ENCODE data around the gene ARL4D. TPM values are rescaled to one million over a fixed set of nuclear protein-coding genes. Genes with fewer than 3 reads are reported as not detected.

The ARL4D gene
- total and polyA plus RNA-seq, 7 experiments from 2014 or later = 1.3 to 4.8 (median 2.1) TPM

DNA sequence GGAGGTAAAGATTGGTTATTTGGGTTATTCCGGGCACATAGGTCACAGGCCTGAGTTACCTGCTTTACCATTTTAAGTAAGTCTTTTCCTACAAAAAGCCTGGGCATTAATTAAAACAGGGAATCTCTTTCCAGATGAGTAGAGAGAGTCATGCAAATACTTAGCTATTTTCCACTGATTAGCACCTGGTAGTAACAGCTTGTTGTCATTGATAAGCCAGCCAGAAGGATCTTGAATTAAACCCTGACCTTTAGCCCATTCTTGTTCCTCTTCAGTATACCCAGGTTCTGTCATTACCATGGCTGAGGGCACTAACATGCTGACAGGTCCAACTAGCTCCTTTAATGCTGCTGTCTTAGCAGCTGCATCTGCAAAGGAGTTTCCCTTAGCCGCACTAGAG lies 44.4 kb upstream of the ARL4D start:
- peaks cover 4 to 29% (median 21%) of the 10 kb centered on the region in 7 donors for H3K4me1 Mint-ChIP-seq
- Histone ChIP-seq H3K9me3 (ENCODE audit: control insufficient read depth in 2 of 3, low read length in 3 of 3) (peaks cover 3 to 10% (median 5%) of the 10 kb centered on the region in 3 experiments), H3K4me1 (ENCODE audit: control insufficient read depth in 2 of 2, insufficient read depth in 2 of 2, low read length in 2 of 2) (peaks cover 3 to 6% of the 10 kb centered on the region in 2 donors), H3K4me3 (ENCODE audit: low read length) (no peak overlapping the region), H3K36me3 (ENCODE audit: control insufficient read depth in 2 of 3, insufficient read depth in 3 of 3, low read length in 3 of 3) (no peaks in the 10 kb centered on the region), H3K27ac (ENCODE audit: low read depth, low read length) (no peak overlapping the region), H3K27me3 (ENCODE audit: control insufficient read depth in 2 of 2, insufficient read depth in 2 of 2, low read length in 2 of 2) (no peaks in the 10 kb centered on the region)
- ChIA-PET POLR2A (interaction anchor here (0.7 to 1.9 kb wide), 3 partner anchors 12 to 34 kb away, joined by 3 to 6 read pairs (median 3); no protein-coding TSS in a partner anchor), CTCF (no interaction called here)
- intact Hi-C loops (cut with micrococcal nuclease) = no loop called here
- H3K27me3 Mint-ChIP-seq = no peaks in the 10 kb centered on the region
- no peak overlapping the region for H3K27ac Mint-ChIP-seq
- H3K36me3 Mint-ChIP-seq = peaks cover 0 to 30% (median 16%) of the 10 kb centered on the region in 5 donors
- DNase-seq = no peak
- ATAC-seq = no peak
- H3K4me3 Mint-ChIP-seq = no peak overlapping the region
- H3K9me3 Mint-ChIP-seq = peaks cover 0 to 23% (median 10%) of the 10 kb centered on the region in 11 donors

- peaks cover 0 to 19% (median 7%) of the 10 kb centered on the region in 5 donors for H3K36me3 Mint-ChIP-seq
- peaks cover 8 to 37% (median 31%) of the 10 kb centered on the region in 7 donors for H3K4me1 Mint-ChIP-seq
- Histone ChIP-seq H3K9me3 (ENCODE audit: control insufficient read depth in 2 of 3, low read length in 3 of 3) (no peaks in the 10 kb centered on the region), H3K4me3 (ENCODE audit: low read length) (no peak overlapping the region), H3K4me1 (ENCODE audit: control insufficient read depth in 2 of 2, insufficient read depth in 2 of 2, low read length in 2 of 2) (peaks cover 10 to 14% of the 10 kb centered on the region in 2 donors), H3K36me3 (ENCODE audit: control insufficient read depth in 2 of 3, insufficient read depth in 3 of 3, low read length in 3 of 3) (no peaks in the 10 kb centered on the region), H3K27me3 (ENCODE audit: control insufficient read depth in 2 of 2, insufficient read depth in 2 of 2, low read length in 2 of 2) (no peaks in the 10 kb centered on the region), H3K27ac (ENCODE audit: low read depth, low read length) (no peak overlapping the region)
- ChIA-PET POLR2A (interaction anchor here (0.6 to 7.1 kb wide), 6 partner anchors 13 to 544 kb away, joined by 3 to 117 read pairs (median 4); partner anchors contain the start of gene DHX8), CTCF (interaction anchor here (1.1 to 2.0 kb wide), 2 partner anchors 17 to 47 kb away, joined by 6 to 9 read pairs; no protein-coding TSS in a partner anchor)
- no peak for DNase-seq
- intact Hi-C loops (cut with micrococcal nuclease) = no loop called here
- peaks cover 0 to 9% (median 0%) of the 10 kb centered on the region in 5 donors for H3K27me3 Mint-ChIP-seq
- peaks cover 0 to 15% (median 0%) of the 10 kb centered on the region in 11 donors for H3K9me3 Mint-ChIP-seq
- H3K27ac Mint-ChIP-seq = peak overlapping the region in 2 of 9 donors; percentile 36 to 77
- ATAC-seq = no peak
- no peak overlapping the region for H3K4me3 Mint-ChIP-seq
Measured at GRCh38 chr17:43356450-43356849, 42.3 kb upstream of the ARL4D start.

DNA sequence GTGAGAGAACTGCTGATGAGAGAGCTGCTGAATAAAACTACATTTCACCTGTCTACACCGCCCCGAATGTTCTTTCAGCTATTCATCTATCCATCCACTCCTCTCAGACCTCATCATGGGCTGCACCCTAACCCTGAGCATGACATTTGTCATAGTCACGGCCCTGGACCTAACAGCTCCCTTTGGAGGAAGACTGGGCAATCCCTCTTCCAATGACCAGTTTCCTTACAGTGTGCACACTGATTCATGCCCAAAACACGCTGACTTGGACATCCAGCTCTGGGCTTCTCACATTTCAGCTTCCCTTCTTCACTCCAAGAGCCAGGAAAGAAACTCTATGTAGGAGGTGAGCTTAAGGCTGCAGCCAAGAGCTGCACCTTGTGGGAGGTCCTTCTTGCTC lies 41.8 kb upstream of the ARL4D start:
- CTCF ChIA-PET = interaction anchor here (1.1 to 2.0 kb wide), 2 partner anchors 17 to 48 kb away, joined by 6 to 9 read pairs; no protein-coding TSS in a partner anchor
- DNase-seq (no peak), ATAC-seq (no peak)
- Histone ChIP-seq H3K27me3 (ENCODE audit: control insufficient read depth in 2 of 2, insufficient read depth in 2 of 2, low read length in 2 of 2) (no peaks in the 10 kb centered on the region), H3K4me3 (ENCODE audit: low read length) (no peak overlapping the region), H3K9me3 (ENCODE audit: control insufficient read depth in 2 of 3, low read length in 3 of 3) (no peaks in the 10 kb centered on the region), H3K36me3 (ENCODE audit: control insufficient read depth in 2 of 3, insufficient read depth in 3 of 3, low read length in 3 of 3) (no peaks in the 10 kb centered on the region), H3K4me1 (ENCODE audit: control insufficient read depth in 2 of 2, insufficient read depth in 2 of 2, low read length in 2 of 2) (peaks cover 10 to 14% of the 10 kb centered on the region in 2 donors), H3K27ac (ENCODE audit: low read depth, low read length) (no peak overlapping the region)
- Mint-ChIP-seq H3K36me3 (peaks cover 0 to 14% (median 5%) of the 10 kb centered on the region in 5 donors), H3K9me3 (peaks cover 0 to 14% (median 0%) of the 10 kb centered on the region in 11 donors), H3K27me3 (peaks cover 0 to 9% (median 0%) of the 10 kb centered on the region in 5 donors), H3K4me1 (peaks cover 8 to 39% (median 34%) of the 10 kb centered on the region in 7 donors), H3K4me3 (peak overlapping the region in 1 of 10 donors; percentile 23), H3K27ac (peak overlapping the region in 3 of 9 donors; percentile 34 to 77 (median 73))
- intact Hi-C loops (cut with micrococcal nuclease) = no loop called here
- POLR2A ChIA-PET = interaction anchor here (0.6 to 7.1 kb wide), 6 partner anchors 12 to 544 kb away, joined by 3 to 117 read pairs (median 4); partner anchors contain the start of gene DHX8

DNA sequence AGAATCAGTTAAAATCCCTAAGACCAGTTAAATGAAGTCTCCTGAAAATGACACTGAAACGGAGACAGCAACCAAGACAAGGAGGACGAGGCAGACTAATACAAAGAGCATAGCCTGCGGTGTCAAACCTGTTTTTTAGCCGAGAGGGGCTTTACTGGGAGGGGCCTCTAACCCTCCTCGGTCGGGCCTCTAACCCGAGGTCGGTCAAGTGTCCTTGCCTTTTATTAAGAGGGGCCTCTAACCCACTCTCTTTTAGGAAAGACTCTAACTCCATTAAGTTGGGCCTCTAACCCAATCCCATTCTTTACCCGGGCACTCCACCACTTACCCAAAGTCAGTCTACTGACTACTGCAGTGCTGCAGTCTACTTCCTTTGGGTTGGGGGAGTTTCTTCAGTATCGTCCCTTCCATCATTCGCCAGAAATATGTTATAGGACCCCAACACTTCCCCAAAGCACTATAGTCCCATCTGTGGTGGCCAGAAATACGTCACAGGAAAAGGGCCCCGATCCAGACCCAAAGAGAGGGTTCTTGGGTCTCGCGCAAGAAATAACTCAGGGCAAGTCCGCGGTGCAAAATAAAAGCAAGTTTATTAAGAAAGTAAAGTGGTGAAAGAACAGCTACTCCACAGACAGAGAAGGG lies 39.2 kb upstream of the ARL4D start:
- Mint-ChIP-seq H3K36me3 (peaks cover 0 to 5% (median 0%) of the 10 kb centered on the region in 5 donors), H3K9me3 (peaks cover 0 to 13% (median 0%) of the 10 kb centered on the region in 11 donors), H3K4me1 (peaks cover 9 to 48% (median 34%) of the 10 kb centered on the region in 7 donors), H3K27ac (peak overlapping the region; percentile 98 to 100 (median 100)), H3K27me3 (peaks cover 0 to 9% (median 0%) of the 10 kb centered on the region in 5 donors), H3K4me3 (peak overlapping the region; percentile 87 to 99 (median 96))
- POLR2A ChIA-PET = interaction anchor here (0.6 to 16.6 kb wide), 26 partner anchors 10 to 781 kb away, joined by 3 to 795 read pairs (median 7); partner anchors contain the start of genes ARL4D, DHX8, IFI35 and NBR1
- Histone ChIP-seq H3K9me3 (ENCODE audit: control insufficient read depth in 2 of 3, low read length in 3 of 3) (no peaks in the 10 kb centered on the region), H3K27ac (ENCODE audit: low read depth, low read length) (peak overlapping the region; percentile 95), H3K27me3 (ENCODE audit: control insufficient read depth in 2 of 2, insufficient read depth in 2 of 2, low read length in 2 of 2) (no peaks in the 10 kb centered on the region), H3K4me1 (ENCODE audit: control insufficient read depth in 2 of 2, insufficient read depth in 2 of 2, low read length in 2 of 2) (peaks cover 13 to 14% of the 10 kb centered on the region in 2 donors), H3K4me3 (ENCODE audit: low read length) (peak overlapping the region; percentile 71), H3K36me3 (ENCODE audit: control insufficient read depth in 2 of 3, insufficient read depth in 3 of 3, low read length in 3 of 3) (no peaks in the 10 kb centered on the region)
- no peak for ATAC-seq
- peak in 3 of 9 donors; percentile 12 to 17 (median 16) for DNase-seq
- intact Hi-C loops (cut with micrococcal nuclease) = loop anchor here (1.0 to 10.0 kb wide), 12 partner anchors 9 to 1345 kb away; partner anchors contain the start of genes BECN1 (in 1 of the 2), DNAJC7 (in 1 of the 2), RPL27 (in 1 of the 2) and STAT3 (in 1 of the 2)
- CTCF ChIA-PET = interaction anchor here (1.0 to 3.9 kb wide), 2 partner anchors 29 to 124 kb away, joined by 3 to 17 read pairs; partner anchors contain the start of gene DHX8

DNA sequence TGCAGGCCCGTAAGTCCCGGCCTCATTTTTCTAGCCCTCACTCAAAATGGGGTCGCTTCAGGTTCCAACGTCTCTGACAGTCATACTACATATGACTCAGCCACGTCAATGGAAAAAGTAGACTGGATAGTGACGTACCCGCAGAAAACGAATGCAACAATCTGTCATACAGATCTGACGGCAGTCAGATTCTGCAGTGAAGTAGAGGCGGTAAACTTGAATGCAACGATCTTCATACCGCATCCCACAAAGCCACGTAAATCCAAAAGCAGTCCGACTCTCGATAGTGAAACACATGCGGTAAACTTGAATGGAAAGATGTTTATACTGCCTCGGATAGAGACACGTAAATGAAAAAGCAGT lies 38.4 kb upstream of the ARL4D start:
- H3K4me1 Mint-ChIP-seq = peaks cover 9 to 53% (median 37%) of the 10 kb centered on the region in 7 donors
- POLR2A ChIA-PET = interaction anchor here (0.6 to 16.6 kb wide), 53 partner anchors 9 to 1672 kb away, joined by 3 to 795 read pairs (median 4); partner anchors contain the start of genes ARL4D, DHX8, DNAJC7 and EIF1
- H3K9me3 ChIP-seq (ENCODE audit: control insufficient read depth in 2 of 3, low read length in 3 of 3) = no peaks in the 10 kb centered on the region
- peaks cover 0 to 9% (median 0%) of the 10 kb centered on the region in 5 donors for H3K27me3 Mint-ChIP-seq
- DNase-seq (peak in 7 of 9 donors; percentile 64 to 96 (median 87)), ATAC-seq (peak; percentile 59)
- intact Hi-C loops (cut with micrococcal nuclease) = loop anchor here (1.0 to 10.0 kb wide), 12 partner anchors 8 to 1346 kb away; partner anchors contain the start of genes BECN1 (in 1 of the 2), DNAJC7 (in 1 of the 2), RPL27 (in 1 of the 2) and STAT3 (in 1 of the 2)
- peak overlapping the region; percentile 98 to 100 (median 100) for H3K27ac Mint-ChIP-seq
- no peaks in the 10 kb centered on the region for H3K27me3 ChIP-seq (ENCODE audit: control insufficient read depth in 2 of 2, insufficient read depth in 2 of 2, low read length in 2 of 2)
- peaks cover 0 to 5% (median 0%) of the 10 kb centered on the region in 5 donors for H3K36me3 Mint-ChIP-seq
- peaks cover 0 to 13% (median 0%) of the 10 kb centered on the region in 11 donors for H3K9me3 Mint-ChIP-seq
- peak overlapping the region; percentile 71 for H3K4me3 ChIP-seq (ENCODE audit: low read length)
- peaks cover 13 to 14% of the 10 kb centered on the region in 2 donors for H3K4me1 ChIP-seq (ENCODE audit: control insufficient read depth in 2 of 2, insufficient read depth in 2 of 2, low read length in 2 of 2)
- H3K36me3 ChIP-seq (ENCODE audit: control insufficient read depth in 2 of 3, insufficient read depth in 3 of 3, low read length in 3 of 3) = no peaks in the 10 kb centered on the region
- peak overlapping the region; percentile 87 to 99 (median 96) for H3K4me3 Mint-ChIP-seq
- H3K27ac ChIP-seq (ENCODE audit: low read depth, low read length) = peak overlapping the region; percentile 95
- CTCF ChIA-PET = interaction anchor here (1.0 to 3.9 kb wide), 3 partner anchors 9 to 124 kb away, joined by 3 to 17 read pairs (median 8); partner anchors contain the start of gene DHX8

Data from naive thymus-derived CD4-positive, alpha-beta T cell (primary cell).